ENCODE data around the gene RHOT2.

The RHOT2 gene

DNA sequence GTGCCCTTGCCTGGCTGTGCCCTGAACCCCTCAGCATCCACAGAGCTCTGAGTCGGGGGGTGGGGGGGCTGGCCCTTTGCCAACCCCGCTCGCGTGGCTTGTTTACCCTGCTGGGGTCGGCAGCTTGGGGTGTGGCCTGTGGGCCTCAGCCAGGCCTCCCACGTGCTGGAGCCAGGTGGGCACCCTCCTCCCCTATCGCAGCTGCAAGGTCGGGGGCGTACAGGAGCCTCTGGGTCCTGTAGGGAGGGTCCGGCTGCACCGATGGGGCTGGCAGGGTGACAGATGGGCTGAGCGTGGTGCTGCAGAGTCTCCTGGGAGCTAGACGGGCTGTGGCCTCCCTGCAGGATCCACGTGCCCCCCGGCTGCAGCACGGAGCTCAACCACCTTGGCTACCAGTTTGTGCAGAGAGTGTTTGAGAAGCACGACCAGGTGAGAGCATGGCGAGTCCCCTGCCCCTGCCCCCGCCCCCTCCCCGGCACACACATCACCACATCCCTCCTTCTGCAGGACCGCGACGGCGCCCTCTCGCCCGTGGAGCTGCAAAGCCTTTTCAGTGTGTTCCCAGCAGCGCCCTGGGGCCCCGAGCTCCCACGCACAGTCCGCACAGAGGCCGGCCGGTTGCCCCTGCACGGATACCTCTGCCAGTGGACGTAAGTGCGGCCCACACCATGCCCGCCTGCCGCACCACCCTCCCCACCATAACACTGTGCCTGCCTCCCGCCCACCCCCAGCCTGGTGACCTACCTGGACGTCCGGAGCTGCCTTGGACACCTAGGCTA lies 3.6 kb downstream of the RHOT2 start:
- no peak for DNase-seq

DNA sequence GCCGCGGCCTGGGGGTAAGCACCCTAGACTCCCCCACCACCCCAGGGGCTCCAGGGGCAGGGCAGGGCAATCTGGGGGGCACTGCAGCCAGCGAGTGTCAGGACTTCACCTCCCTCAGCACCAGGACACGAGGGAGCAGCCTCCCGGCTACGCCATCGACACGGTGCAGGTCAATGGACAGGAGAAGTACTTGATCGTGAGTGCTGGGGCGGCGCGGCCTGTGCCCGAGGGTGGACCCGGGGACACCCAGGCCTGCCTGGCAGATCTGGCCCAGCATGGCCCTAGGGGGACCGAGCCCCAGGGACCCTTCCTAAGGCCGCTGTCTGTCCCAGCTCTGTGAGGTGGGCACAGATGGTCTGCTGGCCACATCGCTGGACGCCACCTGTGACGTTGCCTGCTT lies 4.4 kb downstream of the RHOT2 start:
- no peak for DNase-seq

GRCh38 chr16:672851-673250 lies 4.9 kb downstream of the RHOT2 start:
- no peak for DNase-seq

- no peak for DNase-seq
Observed at GRCh38 chr16:673399-673991, 5.6 kb downstream of the RHOT2 start.

- no peak for DNase-seq
Observed at GRCh38 chr16:674214-674881, 6.4 kb downstream of the RHOT2 start.

GRCh38 chr16:674968-675883 lies 7.3 kb downstream of the RHOT2 start, which contains the start of gene RHBDL1:
RHBDL1 (plus strand) TSS chr16:675671; CDS start chr16:675791, 120 bp downstream.
- DNase-seq: no peak

GRCh38 chr16:675884-676564 lies 8.1 kb downstream of the RHOT2 start:
- DNase-seq: no peak

DNA sequence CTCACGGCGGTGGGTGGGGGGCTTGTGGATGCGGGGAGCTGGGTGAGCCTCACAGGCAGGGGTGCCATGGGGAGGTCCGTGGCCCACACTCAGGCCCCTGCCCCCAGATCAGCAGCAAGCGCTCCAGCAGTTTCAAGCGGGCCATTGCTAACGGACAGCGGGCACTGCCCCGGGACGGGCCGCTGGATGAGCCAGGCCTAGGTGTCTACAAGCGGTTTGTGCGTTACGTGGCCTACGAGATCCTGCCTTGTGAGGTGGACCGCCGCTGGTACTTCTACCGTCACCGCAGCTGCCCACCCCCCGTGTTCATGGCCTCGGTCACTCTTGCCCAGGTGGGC lies 8.6 kb downstream of the RHOT2 start:
- no peak for DNase-seq

DNA sequence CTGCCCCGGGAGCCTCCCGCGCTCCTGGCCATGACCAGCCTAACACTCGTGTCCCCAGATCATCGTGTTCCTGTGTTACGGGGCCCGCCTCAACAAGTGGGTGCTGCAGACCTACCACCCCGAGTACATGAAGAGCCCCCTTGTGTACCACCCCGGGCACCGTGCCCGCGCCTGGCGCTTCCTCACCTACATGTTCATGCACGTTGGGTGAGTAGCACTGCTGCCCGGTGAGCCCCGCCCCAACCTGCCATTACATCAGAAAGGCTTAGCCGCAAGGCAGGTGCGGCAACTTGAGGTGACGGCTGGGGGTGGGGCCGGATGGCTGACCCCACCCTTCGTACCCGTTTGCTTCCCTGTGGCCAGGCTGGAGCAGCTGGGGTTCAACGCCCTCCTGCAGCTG lies 9.0 kb downstream of the RHOT2 start:
- DNase-seq: no peak

GRCh38 chr16:677316-678190 lies 9.6 kb downstream of the RHOT2 start:
- DNase-seq: no peak

GRCh38 chr16:678209-678857 lies 10.4 kb downstream of the RHOT2 start:
- no peak for DNase-seq

DNA sequence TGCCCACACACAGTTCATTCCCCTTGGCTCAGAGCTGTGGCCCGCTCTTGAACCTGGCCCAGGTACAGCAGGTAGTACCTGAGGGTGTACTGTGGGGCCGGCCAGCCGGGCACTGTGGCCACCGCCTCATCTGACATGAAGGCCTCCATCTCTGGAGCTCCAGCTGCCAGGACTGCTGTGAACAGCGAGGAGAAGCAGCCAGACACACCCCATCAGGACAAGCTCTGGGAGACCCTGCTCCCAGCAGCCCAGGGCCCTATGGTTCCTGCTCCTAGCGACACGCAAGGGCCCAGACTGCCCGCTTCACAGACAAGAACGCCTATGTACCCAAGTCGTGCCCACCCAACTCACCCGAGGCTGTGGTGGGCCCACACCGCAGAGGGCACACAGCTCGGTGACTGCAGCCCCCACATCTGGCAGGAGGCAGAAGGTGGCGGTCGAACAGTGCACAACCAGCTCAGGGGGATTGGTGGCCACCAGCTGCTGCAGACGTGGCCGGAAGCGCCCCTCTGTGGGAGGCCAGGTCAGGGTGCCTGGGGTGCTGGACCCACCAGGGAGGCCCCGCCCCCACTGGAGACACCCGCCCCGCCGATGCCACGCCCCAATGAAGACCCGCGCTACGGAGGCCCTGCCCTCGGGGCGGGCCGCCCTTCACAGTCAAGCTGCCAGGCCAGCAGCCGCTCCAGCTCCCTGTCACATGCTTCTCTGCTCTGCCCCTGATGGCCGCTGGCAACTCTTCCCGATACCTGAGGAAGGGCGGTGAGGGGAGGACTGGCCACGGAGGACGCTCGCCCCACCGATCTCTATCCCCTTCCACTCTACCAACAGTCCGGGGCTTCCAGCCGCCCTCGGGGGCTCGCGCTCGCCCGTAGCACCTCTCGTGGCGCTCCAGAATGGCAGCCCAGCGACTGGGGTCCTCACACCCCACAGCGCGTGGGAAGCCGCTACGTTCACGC lies 11.2 kb downstream of the RHOT2 start:
- peak; percentile 53 for DNase-seq

GRCh38 chr16:679814-680624 lies 12.1 kb downstream of the RHOT2 start, which contains the start of gene STUB1:
STUB1 (plus strand) TSS chr16:680410; CDS start chr16:680526, 116 bp downstream.
- peak; percentile 90 for DNase-seq

- no peak for DNase-seq
Observed at GRCh38 chr16:680625-680945, 12.7 kb downstream of the RHOT2 start.

DNA sequence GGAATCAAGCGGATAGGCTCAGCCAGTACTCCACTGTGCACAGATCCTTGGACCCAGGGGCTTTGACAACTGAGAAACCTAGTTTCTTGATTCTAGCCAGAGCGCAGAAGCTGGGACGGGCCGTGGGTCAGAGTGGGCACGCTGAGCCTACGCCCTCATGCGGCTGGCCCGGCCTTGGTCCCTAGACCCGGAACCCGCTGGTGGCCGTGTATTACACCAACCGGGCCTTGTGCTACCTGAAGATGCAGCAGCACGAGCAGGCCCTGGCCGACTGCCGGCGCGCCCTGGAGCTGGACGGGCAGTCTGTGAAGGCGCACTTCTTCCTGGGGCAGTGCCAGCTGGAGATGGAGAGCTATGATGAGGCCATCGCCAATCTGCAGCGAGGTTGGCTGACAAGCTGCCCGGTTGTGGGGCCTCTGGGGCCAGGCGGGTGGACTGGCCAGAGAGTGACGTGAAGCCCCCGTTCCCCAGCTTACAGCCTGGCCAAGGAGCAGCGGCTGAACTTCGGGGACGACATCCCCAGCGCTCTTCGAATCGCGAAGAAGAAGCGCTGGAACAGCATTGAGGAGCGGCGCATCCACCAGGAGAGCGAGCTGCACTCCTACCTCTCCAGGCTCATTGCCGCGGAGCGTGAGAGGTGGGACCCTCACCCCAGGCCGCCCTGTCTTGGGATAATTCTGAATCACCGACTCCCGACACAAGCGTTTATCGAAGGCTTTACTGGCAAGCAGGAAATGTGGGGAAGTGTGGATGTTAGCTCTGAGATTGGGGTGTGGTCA lies 13.2 kb downstream of the RHOT2 start:
- DNase-seq: no peak

- DNase-seq: no peak
Observed at GRCh38 chr16:681746-682427, 14.0 kb downstream of the RHOT2 start.

Data from stimulated activated CD4-positive, alpha-beta T cell treated with anti-CD3 and anti-CD28 coated beads, Interleukin-12 subunit alpha, Interleukin-12 subunit beta, amount 100 ng/mL, for 4 hours (primary cell).